Epithelial cell of esophagus (primary cell): ENCODE results near the gene ITPA.
A peak's percentile ranks its signal among the peaks of the same experiment; 100 is the strongest.

Experiments
- DNase-seq: peaks from one replicate; pipeline ENCODE4 v3.0.0; 2010; ENCODE audit warnings: low read depth
- H3K4me3 ChIP-seq: 2 replicates; pipeline ENCODE4 v1.5.1; 2011; ENCODE audit warnings: mild to moderate bottlenecking, low read length, control low read depth
- TF ChIP-seq, protein P1 (sequence below): IDR thresholded peaks from 2 replicates; pipeline ENCODE4 v1.5.1; 2011; ENCODE audit warnings: low read depth, mild to moderate bottlenecking, low read length, control low read depth, inconsistent platforms; ENCODE audit not compliant: insufficient read depth; ENCODE audit errors: missing control alignments

Gene ITPA

DNA sequence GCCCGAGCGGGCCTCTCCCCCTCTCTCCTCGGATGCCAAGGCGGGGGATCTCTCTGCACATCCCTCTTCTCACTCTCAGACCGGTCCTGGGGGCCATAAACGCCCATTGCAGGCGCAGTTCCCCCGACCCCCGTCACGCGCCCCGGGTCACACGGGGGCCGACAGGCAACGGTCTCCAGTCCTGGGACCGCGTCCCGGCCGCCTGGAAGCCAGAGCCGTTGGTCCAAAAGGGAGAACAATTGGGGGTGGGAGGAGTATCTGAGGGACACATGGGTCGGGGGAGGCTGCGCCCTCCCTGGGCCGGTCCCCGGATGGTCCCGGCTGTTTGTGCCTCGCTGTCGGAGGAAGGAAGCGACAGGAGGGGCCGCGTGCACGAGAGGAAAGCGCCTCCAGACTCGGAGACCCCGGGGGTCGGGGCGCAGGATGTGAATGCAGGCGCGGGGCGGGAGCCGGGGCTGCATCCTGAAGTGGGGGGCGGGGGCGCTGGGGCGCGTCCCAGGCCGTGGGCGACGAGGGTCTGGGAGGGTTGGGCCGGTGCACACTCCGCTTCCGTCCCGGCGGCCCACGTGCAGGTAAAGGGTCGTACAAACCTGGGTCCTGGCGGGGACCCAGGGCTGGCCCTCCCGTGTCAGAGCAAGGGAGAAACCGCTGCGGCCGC, 28.8 kb downstream of the ITPA start:
- TF ChIP-seq, protein P1, sequence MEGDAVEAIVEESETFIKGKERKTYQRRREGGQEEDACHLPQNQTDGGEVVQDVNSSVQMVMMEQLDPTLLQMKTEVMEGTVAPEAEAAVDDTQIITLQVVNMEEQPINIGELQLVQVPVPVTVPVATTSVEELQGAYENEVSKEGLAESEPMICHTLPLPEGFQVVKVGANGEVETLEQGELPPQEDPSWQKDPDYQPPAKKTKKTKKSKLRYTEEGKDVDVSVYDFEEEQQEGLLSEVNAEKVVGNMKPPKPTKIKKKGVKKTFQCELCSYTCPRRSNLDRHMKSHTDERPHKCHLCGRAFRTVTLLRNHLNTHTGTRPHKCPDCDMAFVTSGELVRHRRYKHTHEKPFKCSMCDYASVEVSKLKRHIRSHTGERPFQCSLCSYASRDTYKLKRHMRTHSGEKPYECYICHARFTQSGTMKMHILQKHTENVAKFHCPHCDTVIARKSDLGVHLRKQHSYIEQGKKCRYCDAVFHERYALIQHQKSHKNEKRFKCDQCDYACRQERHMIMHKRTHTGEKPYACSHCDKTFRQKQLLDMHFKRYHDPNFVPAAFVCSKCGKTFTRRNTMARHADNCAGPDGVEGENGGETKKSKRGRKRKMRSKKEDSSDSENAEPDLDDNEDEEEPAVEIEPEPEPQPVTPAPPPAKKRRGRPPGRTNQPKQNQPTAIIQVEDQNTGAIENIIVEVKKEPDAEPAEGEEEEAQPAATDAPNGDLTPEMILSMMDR: no peak
- no peak for DNase-seq
- peak overlapping the region; percentile 93 for H3K4me3 ChIP-seq

DNA sequence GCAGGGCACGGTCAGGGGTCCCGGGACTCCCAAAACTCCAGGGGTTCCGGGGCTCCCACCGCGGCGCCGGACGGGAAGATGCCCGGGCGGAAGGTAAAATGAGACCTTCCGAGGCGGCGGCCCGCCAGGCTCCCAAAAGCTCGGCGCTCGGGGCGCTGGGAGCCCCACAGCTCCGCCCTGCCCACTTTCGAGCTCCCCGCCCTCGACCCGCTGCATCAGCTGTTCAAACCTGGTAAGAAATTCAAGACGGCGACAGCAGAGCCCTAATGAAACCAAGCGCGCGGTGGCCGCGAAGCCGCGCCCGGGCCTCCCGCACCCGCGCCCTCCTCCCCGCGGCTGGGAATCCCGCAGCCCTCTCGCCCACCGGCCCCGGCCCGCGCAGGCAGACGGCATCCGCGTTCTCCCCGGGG, 29.3 kb downstream of the ITPA start:
- peak overlapping the region; percentile 93 for H3K4me3 ChIP-seq
- TF ChIP-seq, protein P1: no peak
- DNase-seq: peak; percentile 62

DNA sequence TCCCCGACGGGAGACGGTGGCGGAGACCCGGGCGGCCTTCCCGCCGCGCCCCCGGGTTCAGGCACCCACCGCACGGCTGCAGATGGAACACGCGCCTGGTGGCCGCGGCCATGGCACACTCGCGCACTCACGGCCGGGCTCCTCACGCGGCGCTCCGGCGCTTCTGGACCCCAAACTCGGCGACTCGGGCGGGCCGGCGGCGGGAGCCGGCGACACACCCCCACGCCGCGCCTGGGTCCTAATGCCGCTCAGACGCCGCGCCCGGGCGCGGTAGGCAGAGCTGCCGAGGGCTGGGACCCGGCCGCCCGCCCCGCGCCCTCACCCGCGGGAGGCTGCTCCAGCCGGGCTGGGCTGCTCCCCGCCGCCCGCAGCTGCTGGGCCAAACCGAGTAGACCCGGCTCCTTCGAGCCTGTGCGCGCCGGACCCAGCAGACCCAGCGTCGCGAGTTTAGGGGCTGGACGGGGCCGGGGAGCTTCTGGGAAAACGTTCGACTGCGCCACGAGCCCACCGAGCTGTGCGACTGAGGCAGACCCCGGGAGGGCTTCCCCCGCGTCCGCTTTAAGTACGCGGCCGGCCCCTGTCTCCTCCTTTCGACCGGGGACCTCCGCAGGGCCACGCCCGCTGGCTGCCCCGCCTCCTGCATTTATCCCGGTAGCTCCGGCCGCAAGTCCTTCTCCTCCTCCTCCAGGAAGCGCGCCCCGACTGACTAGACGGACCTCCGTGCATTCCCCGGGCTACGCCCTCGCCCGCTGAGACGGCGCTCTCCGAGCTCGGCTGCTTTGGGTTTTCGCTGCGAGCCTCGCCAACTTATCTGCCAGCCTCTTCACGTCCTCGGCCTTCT, 29.9 kb downstream of the ITPA start, which contains the start of gene SLC4A11:
SLC4A11 (minus strand) TSS at position 165 of the 841 bp plus-strand sequence; CDS start at position 112, 53 bp downstream.
- peak; percentile 90 for DNase-seq
- H3K4me3 ChIP-seq: peak within 1 kb of the TSS; percentile 93
- TF ChIP-seq, protein P1: no peak

DNA sequence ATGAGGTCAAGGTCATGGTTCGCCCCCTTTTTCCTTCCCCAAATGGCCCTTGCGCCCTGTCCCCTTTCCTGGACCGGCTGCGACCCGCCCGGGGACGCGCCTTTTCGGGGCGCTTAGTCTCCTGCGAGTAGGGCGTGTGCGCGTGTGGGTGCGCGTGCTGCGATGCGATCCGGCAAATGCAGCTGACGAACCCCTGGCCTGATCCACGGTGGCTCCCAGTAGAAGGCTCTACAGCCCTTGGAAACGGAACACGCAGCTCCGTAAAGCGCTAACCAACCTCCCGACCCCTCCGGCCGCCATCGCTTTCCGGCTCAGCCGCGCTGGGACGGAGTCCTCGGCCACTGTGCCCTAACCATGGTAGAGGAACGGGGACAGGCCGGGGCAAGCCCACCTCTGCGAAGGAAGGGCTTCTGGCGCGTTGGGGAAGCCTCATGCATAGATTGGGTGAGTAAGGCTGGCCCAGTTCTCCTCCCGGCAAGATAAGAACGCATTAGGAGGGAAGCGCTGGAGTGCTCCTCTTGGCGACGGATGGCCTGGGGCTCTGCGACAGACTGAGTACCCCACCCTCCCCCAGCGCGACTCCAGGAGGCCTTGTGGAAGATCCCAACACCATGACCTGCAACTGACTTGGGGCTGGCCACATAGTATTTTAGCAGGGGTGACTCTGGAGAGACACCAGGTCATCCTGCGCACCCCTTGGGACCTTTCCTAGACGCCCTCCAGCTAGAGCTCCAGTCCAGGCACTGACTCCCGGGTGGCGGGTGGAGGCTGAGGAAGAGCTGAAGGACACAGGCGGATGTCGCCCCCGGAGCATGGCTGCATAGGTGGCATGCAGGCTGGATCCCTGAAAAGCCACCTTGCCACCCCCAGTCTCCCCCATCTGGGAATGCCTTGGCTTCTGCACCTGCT, 30.8 kb downstream of the ITPA start:
- DNase-seq: peak; percentile 66
- H3K4me3 ChIP-seq: peak overlapping the region; percentile 93
- TF ChIP-seq, protein P1: no peak

DNA sequence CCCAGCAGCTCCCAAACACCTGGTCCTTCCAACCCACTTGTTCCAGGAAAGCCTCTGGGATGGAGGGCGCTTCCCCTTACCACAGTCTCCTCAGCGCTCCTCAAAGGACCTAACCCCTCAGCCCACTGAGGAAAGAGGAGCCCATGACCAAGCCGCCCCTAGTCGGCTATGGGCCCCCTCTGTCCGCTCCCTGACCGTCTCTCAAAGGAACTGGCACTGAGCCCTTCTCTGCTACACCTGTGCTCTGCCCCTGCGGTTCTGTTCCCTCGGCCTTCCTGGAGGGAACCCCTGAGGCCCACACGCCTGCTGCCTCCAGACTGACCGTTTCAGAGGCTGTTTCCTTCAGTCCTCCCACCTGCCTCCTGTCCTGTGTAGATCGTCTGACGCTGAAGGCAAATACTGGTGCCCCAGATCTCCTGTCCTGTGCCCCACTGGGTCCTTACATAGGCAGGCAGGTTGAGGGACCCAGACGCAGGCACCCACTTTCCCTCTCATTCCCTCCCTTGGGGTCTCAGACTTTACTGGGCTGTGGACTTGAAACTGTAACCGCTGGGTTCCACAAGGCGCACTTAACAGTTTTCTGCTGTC, 31.6 kb downstream of the ITPA start:
- H3K4me3 ChIP-seq: peak overlapping the region; percentile 93
- TF ChIP-seq, protein P1: no peak
- DNase-seq: no peak

DNA sequence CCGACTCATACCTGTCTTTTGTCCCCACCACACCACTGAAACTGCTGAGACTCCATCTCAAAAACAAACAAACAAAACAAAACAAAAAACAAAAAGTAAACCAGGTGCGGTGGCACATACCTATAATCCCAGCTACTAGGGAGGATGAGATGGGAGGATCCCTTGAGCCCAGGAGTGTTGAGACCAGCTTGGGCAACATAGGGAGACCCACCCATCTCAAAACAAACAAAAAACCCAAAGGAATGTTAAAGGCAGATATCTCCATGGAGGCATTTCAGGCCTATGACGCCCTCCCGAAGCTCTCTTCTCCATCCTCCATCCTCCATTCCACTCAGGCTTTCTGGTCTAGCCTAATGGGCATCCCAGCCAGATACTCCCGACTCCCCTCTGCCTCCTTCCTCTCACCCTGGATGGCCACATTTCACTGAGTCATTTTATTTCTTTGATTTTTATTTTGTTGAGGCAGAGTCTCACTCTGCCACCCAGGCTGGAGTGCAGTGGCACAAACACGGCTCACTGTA, 32.9 kb downstream of the ITPA start:
- TF ChIP-seq, protein P1: no peak
- no peak overlapping the region for H3K4me3 ChIP-seq
- no peak for DNase-seq
